Measurements from ENCODE around the gene LY6G6C. TPM values are rescaled to one million over a fixed set of nuclear protein-coding genes. Genes with fewer than 3 reads are reported as not detected.
A peak's percentile ranks its signal among the peaks of the same experiment; 100 is the strongest.

The LY6G6C gene
- total RNA-seq, 1 donor, result not detected

DNA sequence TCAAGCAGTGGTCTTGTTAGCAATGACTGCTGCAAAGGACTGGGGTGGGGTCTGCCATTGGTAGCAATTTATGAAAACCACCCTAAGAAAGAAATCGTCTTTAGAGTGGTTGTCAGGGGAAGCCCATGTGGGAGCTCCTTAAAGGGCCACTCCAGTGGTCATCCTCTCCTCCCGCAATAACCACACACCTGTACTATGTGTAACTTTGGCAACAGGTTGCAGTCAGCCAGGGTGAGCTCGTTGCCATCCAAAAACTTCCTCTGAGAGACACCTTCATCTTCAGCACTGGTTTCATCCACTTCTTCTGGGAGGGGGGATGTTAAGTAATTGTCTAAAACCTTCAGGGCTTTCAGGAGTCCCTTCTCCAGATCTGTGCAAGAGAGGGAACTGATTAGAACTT is 10.5 kb upstream of the LY6G6C start:
- Histone ChIP-seq H4K20me1 (ENCODE audit: insufficient read depth, low read length) (peaks cover 28% of the 10 kb centered on the region), H3K27ac (ENCODE audit: low read depth, low read length) (no peak overlapping the region), H2AFZ (ENCODE audit: low read length) (no peak overlapping the region), H3K4me1 (ENCODE audit: insufficient read depth, low read length) (peaks cover 33% of the 10 kb centered on the region), H3K4me2 (ENCODE audit: insufficient read depth, low read length) (no peak overlapping the region), H3K9me3 (ENCODE audit: low read depth, low read length) (no peaks in the 10 kb centered on the region), H3K79me2 (ENCODE audit: insufficient read depth, low read length) (peaks cover 53% of the 10 kb centered on the region), H3K36me3 (ENCODE audit: insufficient read depth, low read length) (peaks cover 44% of the 10 kb centered on the region), H3K4me3 (ENCODE audit: insufficient read depth, low read length) (no peak overlapping the region), H3K27me3 (ENCODE audit: insufficient read depth, low read length) (no peaks in the 10 kb centered on the region)
- TF ChIP-seq, protein P1, sequence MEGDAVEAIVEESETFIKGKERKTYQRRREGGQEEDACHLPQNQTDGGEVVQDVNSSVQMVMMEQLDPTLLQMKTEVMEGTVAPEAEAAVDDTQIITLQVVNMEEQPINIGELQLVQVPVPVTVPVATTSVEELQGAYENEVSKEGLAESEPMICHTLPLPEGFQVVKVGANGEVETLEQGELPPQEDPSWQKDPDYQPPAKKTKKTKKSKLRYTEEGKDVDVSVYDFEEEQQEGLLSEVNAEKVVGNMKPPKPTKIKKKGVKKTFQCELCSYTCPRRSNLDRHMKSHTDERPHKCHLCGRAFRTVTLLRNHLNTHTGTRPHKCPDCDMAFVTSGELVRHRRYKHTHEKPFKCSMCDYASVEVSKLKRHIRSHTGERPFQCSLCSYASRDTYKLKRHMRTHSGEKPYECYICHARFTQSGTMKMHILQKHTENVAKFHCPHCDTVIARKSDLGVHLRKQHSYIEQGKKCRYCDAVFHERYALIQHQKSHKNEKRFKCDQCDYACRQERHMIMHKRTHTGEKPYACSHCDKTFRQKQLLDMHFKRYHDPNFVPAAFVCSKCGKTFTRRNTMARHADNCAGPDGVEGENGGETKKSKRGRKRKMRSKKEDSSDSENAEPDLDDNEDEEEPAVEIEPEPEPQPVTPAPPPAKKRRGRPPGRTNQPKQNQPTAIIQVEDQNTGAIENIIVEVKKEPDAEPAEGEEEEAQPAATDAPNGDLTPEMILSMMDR (IDR thresholded peaks at IDR 0.05; ENCODE audit: extremely low read depth, low read depth, low read length), result no peak
- DNase-seq (ENCODE audit: insufficient read length, low spot score, missing footprints), result no peak

- peak overlapping the region; percentile 92 for H3K4me3 ChIP-seq (ENCODE audit: insufficient read depth, low read length)
These were observed 9.1 kb upstream of the LY6G6C start for GRCh38 chr6:31730631-31731086.

GRCh38 chr6:31729979-31730630 is 8.6 kb upstream of the LY6G6C start:
- Histone ChIP-seq H4K20me1 (ENCODE audit: insufficient read depth, low read length) (peaks cover 28% of the 10 kb centered on the region), H3K4me3 (ENCODE audit: insufficient read depth, low read length) (peak overlapping the region; percentile 92), H3K9me3 (ENCODE audit: low read depth, low read length) (no peaks in the 10 kb centered on the region), H3K27ac (ENCODE audit: low read depth, low read length) (peak overlapping the region; percentile 87), H3K27me3 (ENCODE audit: insufficient read depth, low read length) (no peaks in the 10 kb centered on the region), H3K4me2 (ENCODE audit: insufficient read depth, low read length) (peak overlapping the region; percentile 91), H2AFZ (ENCODE audit: low read length) (peak overlapping the region; percentile 65), H3K36me3 (ENCODE audit: insufficient read depth, low read length) (peaks cover 56% of the 10 kb centered on the region), H3K79me2 (ENCODE audit: insufficient read depth, low read length) (peaks cover 34% of the 10 kb centered on the region), H3K4me1 (ENCODE audit: insufficient read depth, low read length) (peaks cover 27% of the 10 kb centered on the region)
- TF ChIP-seq, protein P1 (IDR thresholded peaks at IDR 0.05; ENCODE audit: extremely low read depth, low read depth, low read length), result no peak
- DNase-seq (ENCODE audit: insufficient read length, low spot score, missing footprints), result peak; percentile 97

More at GRCh38 chr6:31730631-31731086, 9.1 kb upstream of the LY6G6C start:
- Histone ChIP-seq H2AFZ (ENCODE audit: low read length) (no peak overlapping the region), H3K4me2 (ENCODE audit: insufficient read depth, low read length) (peak overlapping the region; percentile 91), H4K20me1 (ENCODE audit: insufficient read depth, low read length) (peaks cover 28% of the 10 kb centered on the region), H3K36me3 (ENCODE audit: insufficient read depth, low read length) (peaks cover 56% of the 10 kb centered on the region), H3K79me2 (ENCODE audit: insufficient read depth, low read length) (peaks cover 40% of the 10 kb centered on the region), H3K9me3 (ENCODE audit: low read depth, low read length) (no peaks in the 10 kb centered on the region), H3K27me3 (ENCODE audit: insufficient read depth, low read length) (no peaks in the 10 kb centered on the region), H3K27ac (ENCODE audit: low read depth, low read length) (peak overlapping the region; percentile 87), H3K4me1 (ENCODE audit: insufficient read depth, low read length) (peaks cover 27% of the 10 kb centered on the region)
- TF ChIP-seq, protein P1 (IDR thresholded peaks at IDR 0.05; ENCODE audit: extremely low read depth, low read depth, low read length), result no peak
- DNase-seq (ENCODE audit: insufficient read length, low spot score, missing footprints), result peak; percentile 52

GRCh38 chr6:31729515-31729978 is 8.0 kb upstream of the LY6G6C start:
- Histone ChIP-seq H3K4me2 (ENCODE audit: insufficient read depth, low read length) (peak overlapping the region; percentile 91), H2AFZ (ENCODE audit: low read length) (peak overlapping the region; percentile 82)

More at GRCh38 chr6:31729515-31729978, 8.0 kb upstream of the LY6G6C start:
- TF ChIP-seq, protein P1 (IDR thresholded peaks at IDR 0.05; ENCODE audit: extremely low read depth, low read depth, low read length), result no peak
- Histone ChIP-seq H3K27ac (ENCODE audit: low read depth, low read length) (peak overlapping the region; percentile 87), H3K9me3 (ENCODE audit: low read depth, low read length) (no peaks in the 10 kb centered on the region), H3K4me1 (ENCODE audit: insufficient read depth, low read length) (peaks cover 24% of the 10 kb centered on the region), H3K79me2 (ENCODE audit: insufficient read depth, low read length) (peaks cover 29% of the 10 kb centered on the region), H3K36me3 (ENCODE audit: insufficient read depth, low read length) (peaks cover 56% of the 10 kb centered on the region), H3K27me3 (ENCODE audit: insufficient read depth, low read length) (no peaks in the 10 kb centered on the region), H3K4me3 (ENCODE audit: insufficient read depth, low read length) (peak overlapping the region; percentile 92), H4K20me1 (ENCODE audit: insufficient read depth, low read length) (peaks cover 24% of the 10 kb centered on the region)
- peak; percentile 99 for DNase-seq (ENCODE audit: insufficient read length, low spot score, missing footprints)

Data from osteoblast (primary cell).